OCI-LY3 (cell line): ENCODE results near the gene PGP.

ENCODE experiments used
- H2AFZ ChIP-seq: fragments of 200-600, 300-600 bp; shearing (Covaris generic); 2 replicates; pipeline ENCODE4 v1.6.0; 2014; ENCODE audit warnings: antibody characterized with exemption, low read depth, low read length
- H3K27ac ChIP-seq: fragments of 200-600, 300-600 bp; sonication (generic); 2 replicates; pipeline ENCODE4 v1.5.1; 2014; ENCODE audit warnings: mild to moderate bottlenecking, low read length, moderate library complexity, mixed read lengths
- H3K27me3 ChIP-seq: fragments of 200-600, 300-600 bp; sonication (generic); 2 replicates; pipeline ENCODE4 v1.6.1; 2014; ENCODE audit warnings: low read depth, low read length, mixed read lengths
- H3K36me3 ChIP-seq: fragments of 200-600, 300-600 bp; sonication (generic); replicated peaks from 2 replicates; pipeline ENCODE3; 2014; ENCODE audit warnings: low read depth, low read length, mixed read lengths
- H3K4me1 ChIP-seq: fragments of 300-600, 200-600 bp; sonication (generic); 2 replicates; pipeline ENCODE4 v1.6.1; 2014; ENCODE audit warnings: low read length, mixed read lengths
- H3K4me2 ChIP-seq: fragments of 200-600, 300-600 bp; sonication (generic); 2 replicates; pipeline ENCODE4 v1.6.1; 2014; ENCODE audit warnings: low read length, mixed read lengths
- H3K4me3 ChIP-seq: fragments of 300-600, 200-600 bp; sonication (generic); 2 replicates; pipeline ENCODE4 v1.5.1; 2014; ENCODE audit warnings: antibody characterized with exemption, mild to moderate bottlenecking, low read length, moderate library complexity
- H3K79me2 ChIP-seq: fragments of 300-600, 200-600 bp; shearing (Covaris generic); 2 replicates; pipeline ENCODE4 v1.6.1; 2014; ENCODE audit warnings: mild to moderate bottlenecking, low read length, mixed read lengths
- H3K9ac ChIP-seq: fragments of 300-600, 200-600 bp; shearing (Covaris generic); 2 replicates; pipeline ENCODE4 v1.6.0; 2014; ENCODE audit warnings: mild to moderate bottlenecking, low read length, moderate library complexity
- H3K9me3 ChIP-seq: fragments of 200-600, 300-600 bp; shearing (Covaris generic); 2 replicates; pipeline ENCODE4 v1.6.1; 2014; ENCODE audit warnings: low read length, mixed read lengths; ENCODE audit not compliant: insufficient read depth
- H4K20me1 ChIP-seq: fragments of 200-600, 300-600 bp; sonication (generic); 2 replicates; pipeline ENCODE4 v1.6.1; 2016; ENCODE audit warnings: low read length, mixed read lengths; ENCODE audit not compliant: insufficient read depth
- CTCF ChIP-seq: fragments of 200-600, 300-600 bp; sonication (generic); IDR thresholded peaks from 2 replicates; pipeline ENCODE4 v1.5.1; 2014; ENCODE audit warnings: antibody characterized with exemption, low read length, low read depth
- EZH2phosphoT487 ChIP-seq: fragments of 200-600 bp; shearing (Covaris generic); IDR thresholded peaks from 2 replicates; pipeline ENCODE4 v1.6.1; 2018; ENCODE audit warnings: antibody characterized with exemption, mixed run types, low read depth

The PGP gene

DNA sequence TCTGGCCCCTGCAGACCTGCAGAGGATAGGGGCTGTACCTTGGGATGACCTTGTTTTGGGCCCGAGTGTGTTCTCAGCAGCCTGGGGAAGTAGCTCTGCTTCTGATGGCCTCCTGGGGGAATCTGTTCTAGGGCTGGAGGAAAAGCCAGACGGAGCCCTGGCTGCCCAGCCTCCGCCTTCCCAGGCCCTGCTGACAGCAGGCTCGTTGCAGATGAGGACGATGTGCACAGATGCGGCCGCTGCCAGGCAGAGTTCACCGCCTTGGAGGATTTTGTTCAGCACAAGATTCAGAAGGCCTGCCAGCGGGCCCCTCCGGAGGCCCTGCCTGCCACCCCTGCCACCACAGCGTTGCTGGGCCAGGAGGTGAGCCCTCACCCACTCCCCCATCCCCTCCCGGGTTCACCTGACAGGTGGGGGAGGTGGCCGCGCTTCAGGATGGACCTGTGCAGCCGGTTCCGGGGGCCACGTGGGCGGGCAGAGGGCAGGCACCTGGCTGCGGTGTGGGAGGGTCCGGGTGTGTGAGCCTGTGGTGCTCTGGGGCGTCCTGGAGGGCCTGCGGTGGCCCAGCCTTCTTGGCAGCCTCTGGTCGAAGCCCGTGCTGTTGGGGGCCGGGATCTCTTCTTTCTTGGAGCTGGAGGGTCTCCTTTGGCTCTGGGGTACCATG lies 13.7 kb upstream of the PGP start:
- Histone ChIP-seq H3K9ac (no peak overlapping the region), H3K79me2 (peaks cover 50% of the 10 kb centered on the region), H3K27me3 (no peaks in the 10 kb centered on the region), H3K9me3 (no peaks in the 10 kb centered on the region), H3K4me1 (peaks cover 5% of the 10 kb centered on the region; the same call in 1 of the 2 replicates), H2AFZ (no peak overlapping the region), H3K27ac (no peak overlapping the region), H3K36me3 (peaks cover 11% of the 10 kb centered on the region), H3K4me3 (no peak overlapping the region), H3K4me2 (no peak overlapping the region), H4K20me1 (peaks cover 13% of the 10 kb centered on the region)
- TF ChIP-seq CTCF = no peak
- TF ChIP-seq EZH2phosphoT487 = no peak

DNA sequence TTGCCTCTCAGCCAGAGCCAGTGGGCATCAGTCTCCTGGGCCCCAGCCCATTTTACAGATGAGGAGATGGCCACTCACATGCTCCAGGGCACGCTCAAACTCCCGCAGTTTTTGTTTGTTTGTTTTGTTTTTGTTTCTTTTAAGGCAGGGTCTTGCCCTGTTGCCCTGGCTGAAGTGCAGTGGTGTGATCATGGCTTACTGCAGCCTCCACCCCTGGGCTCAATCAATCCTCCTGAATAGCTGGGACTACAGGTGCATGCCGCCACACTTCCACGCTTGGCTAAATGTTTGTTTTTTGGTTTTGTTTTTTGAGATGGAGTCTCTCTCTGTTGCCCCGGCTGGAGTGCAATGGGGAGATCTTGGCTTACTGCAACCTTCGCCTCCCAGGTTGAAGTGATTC lies 12.3 kb upstream of the PGP start:
- Histone ChIP-seq H3K9me3 (no peaks in the 10 kb centered on the region), H3K4me1 (peaks cover 5% of the 10 kb centered on the region; the same call in 1 of the 2 replicates), H3K36me3 (peaks cover 6% of the 10 kb centered on the region), H3K79me2 (peaks cover 50% of the 10 kb centered on the region), H3K4me3 (no peak overlapping the region), H4K20me1 (peaks cover 13% of the 10 kb centered on the region), H2AFZ (no peak overlapping the region), H3K27me3 (no peaks in the 10 kb centered on the region), H3K9ac (no peak overlapping the region), H3K4me2 (no peak overlapping the region), H3K27ac (no peak overlapping the region)
- TF ChIP-seq CTCF (no peak), EZH2phosphoT487 (no peak)

- Histone ChIP-seq H3K27ac (no peak overlapping the region), H3K36me3 (peaks cover 2% of the 10 kb centered on the region), H3K9me3 (no peaks in the 10 kb centered on the region), H3K79me2 (peaks cover 50% of the 10 kb centered on the region), H2AFZ (no peak overlapping the region), H3K9ac (no peak overlapping the region), H3K27me3 (no peaks in the 10 kb centered on the region), H4K20me1 (peaks cover 13% of the 10 kb centered on the region), H3K4me1 (peaks cover 5% of the 10 kb centered on the region; the same call in 1 of the 2 replicates), H3K4me3 (no peak overlapping the region), H3K4me2 (no peak overlapping the region)
- TF ChIP-seq CTCF (no peak), EZH2phosphoT487 (no peak)
These were observed 11.7 kb upstream of the PGP start for GRCh38 chr16:2226245-2226793.

GRCh38 chr16:2223942-2224486 lies 9.4 kb upstream of the PGP start:
- H3K79me2 ChIP-seq = peaks cover 49% of the 10 kb centered on the region
- H4K20me1 ChIP-seq = peaks cover 13% of the 10 kb centered on the region
- H2AFZ ChIP-seq = peak overlapping the region; percentile 16; the same call in 1 of the 2 replicates
- no peaks in the 10 kb centered on the region for H3K27me3 ChIP-seq
- peak overlapping the region; percentile 92 for H3K4me3 ChIP-seq
- H3K27ac ChIP-seq = peak overlapping the region; percentile 51
- H3K36me3 ChIP-seq = peaks cover 2% of the 10 kb centered on the region
- H3K4me2 ChIP-seq = peak overlapping the region; percentile 89
- H3K9me3 ChIP-seq = no peaks in the 10 kb centered on the region
- H3K4me1 ChIP-seq = peaks cover 5% of the 10 kb centered on the region; the same call in 1 of the 2 replicates
- no peak for TF ChIP-seq CTCF
- no peak for TF ChIP-seq EZH2phosphoT487
- H3K9ac ChIP-seq = peak overlapping the region; percentile 86
